ENCODE measurements around the gene SFXN3. TPM values are rescaled to one million over a fixed set of nuclear protein-coding genes. Genes with fewer than 3 reads are reported as not detected.

SFXN3 gene
- total RNA-seq, 2 experiments from 2014 or later = 0.41 TPM; not detected in 1

DNA sequence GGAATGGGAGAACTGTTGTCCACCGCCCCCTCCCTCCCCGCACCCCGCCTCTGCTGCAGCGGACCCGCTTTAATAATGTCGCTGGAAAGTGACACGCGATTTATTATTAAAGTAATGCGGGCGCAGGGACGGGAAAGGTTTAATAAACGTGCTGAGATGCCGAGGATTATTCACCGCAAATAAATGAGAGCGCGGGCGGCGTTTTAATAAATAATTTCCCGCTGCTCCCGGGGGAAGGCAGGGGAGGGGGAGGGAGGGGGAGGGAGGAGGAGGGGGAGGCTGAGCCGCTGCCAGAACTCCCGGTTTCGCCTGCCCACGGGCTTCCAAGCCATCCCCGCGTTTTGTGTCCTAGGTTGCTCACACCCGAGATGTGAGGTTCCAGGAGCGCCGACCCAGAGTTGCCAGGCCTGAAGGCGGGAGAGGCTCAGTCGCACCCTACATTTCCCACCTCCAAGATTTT lies 35.9 kb downstream of the SFXN3 start:
- no peak overlapping the region for H3K27ac ChIP-seq (ENCODE audit: low read depth, low read length, poor library complexity, severe bottlenecking)
- H3K79me2 ChIP-seq (ENCODE audit: insufficient read depth, low read depth, low read length) = no peaks in the 10 kb centered on the region
- CTCF ChIA-PET (ENCODE audit: unreplicated experiment) = interaction anchor here (0.7 to 1.3 kb wide), 2 partner anchors 16 to 17 kb away, joined by 3 to 5 read pairs; no protein-coding TSS in a partner anchor
- peak overlapping the region; percentile 87 for H2AFZ ChIP-seq (ENCODE audit: low read length)
- no peaks in the 10 kb centered on the region for H3K36me3 ChIP-seq (ENCODE audit: insufficient read depth, low read length)
- no peaks in the 10 kb centered on the region for H4K20me1 ChIP-seq (ENCODE audit: insufficient read depth, low read length)
- H3K4me1 ChIP-seq (ENCODE audit: insufficient read depth, low read length, poor library complexity, severe bottlenecking) = peaks cover 73% of the 10 kb centered on the region
- peak; percentile 11 for DNase-seq (ENCODE audit: low spot score)
- H3K9me2 ChIP-seq (ENCODE audit: insufficient read depth, low read length) = no peaks in the 10 kb centered on the region
- H3K4me2 ChIP-seq (ENCODE audit: low read length) = peak overlapping the region; percentile 100
- POLR2A ChIA-PET = interaction anchor here (1.4 kb wide), 1 partner anchor 25 kb away, joined by 3 read pairs; no protein-coding TSS in a partner anchor
- BruUV-seq (replicated peaks) = no TSS peak
- H3K9me3 ChIP-seq (ENCODE audit: low read length) = no peaks in the 10 kb centered on the region
- H3K4me3 ChIP-seq (ENCODE audit: low read depth, low read length, poor library complexity, severe bottlenecking) = peak overlapping the region; percentile 71
- intact Hi-C loops (cut with micrococcal nuclease; ENCODE audit: unreplicated experiment) = loop anchor here (2.0 kb wide), 1 partner anchor 16 kb away; no protein-coding TSS in a partner anchor
- TF ChIP-seq EZH2phosphoT487 (IDR thresholded peaks at IDR 0.05; ENCODE audit: borderline replicate concordance, low read depth, low read length) = no peak
- TF ChIP-seq, protein P1, sequence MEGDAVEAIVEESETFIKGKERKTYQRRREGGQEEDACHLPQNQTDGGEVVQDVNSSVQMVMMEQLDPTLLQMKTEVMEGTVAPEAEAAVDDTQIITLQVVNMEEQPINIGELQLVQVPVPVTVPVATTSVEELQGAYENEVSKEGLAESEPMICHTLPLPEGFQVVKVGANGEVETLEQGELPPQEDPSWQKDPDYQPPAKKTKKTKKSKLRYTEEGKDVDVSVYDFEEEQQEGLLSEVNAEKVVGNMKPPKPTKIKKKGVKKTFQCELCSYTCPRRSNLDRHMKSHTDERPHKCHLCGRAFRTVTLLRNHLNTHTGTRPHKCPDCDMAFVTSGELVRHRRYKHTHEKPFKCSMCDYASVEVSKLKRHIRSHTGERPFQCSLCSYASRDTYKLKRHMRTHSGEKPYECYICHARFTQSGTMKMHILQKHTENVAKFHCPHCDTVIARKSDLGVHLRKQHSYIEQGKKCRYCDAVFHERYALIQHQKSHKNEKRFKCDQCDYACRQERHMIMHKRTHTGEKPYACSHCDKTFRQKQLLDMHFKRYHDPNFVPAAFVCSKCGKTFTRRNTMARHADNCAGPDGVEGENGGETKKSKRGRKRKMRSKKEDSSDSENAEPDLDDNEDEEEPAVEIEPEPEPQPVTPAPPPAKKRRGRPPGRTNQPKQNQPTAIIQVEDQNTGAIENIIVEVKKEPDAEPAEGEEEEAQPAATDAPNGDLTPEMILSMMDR (conservative IDR thresholded peaks at IDR 0.05; ENCODE audit: low read length) = no peak; the same call in 1 of the 2 replicates

DNA sequence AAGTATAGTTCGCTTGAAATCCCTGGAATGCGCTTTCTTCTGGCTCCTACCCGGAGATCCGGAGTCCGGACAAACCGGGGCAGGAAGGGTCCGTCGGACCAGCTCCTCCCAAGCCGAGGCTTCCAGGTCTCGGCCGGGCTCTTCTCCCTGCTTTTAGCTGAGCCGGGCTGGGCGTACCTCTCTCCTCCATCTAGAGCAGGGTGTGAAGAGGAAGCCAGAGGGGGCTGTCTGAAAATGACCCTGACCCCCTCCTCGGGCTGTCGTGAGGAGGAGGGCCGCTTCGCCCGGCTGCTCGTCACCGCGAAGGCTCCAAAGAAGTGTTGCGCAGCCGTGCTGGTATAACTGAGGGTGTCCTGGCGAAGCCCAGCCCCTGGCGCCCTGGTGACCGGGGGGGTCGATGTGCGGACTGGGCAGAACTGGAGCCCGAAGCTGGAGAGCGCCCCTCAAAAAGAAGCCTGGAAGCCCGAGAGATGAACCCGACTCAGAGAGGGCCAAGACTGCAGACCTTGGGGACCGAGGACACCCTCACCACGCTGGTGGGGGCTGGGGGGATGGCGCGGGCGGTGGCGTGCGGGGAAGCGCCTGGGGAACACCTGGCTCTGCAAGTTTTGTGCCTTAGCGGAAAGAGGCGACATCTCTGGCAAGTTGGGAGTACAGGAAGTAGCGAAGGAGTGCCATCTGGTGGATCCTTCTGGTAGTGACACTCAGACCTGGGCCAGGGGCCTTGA lies 36.5 kb downstream of the SFXN3 start:
- H3K79me2 ChIP-seq (ENCODE audit: insufficient read depth, low read depth, low read length) = no peaks in the 10 kb centered on the region
- peak overlapping the region; percentile 25 for H3K27ac ChIP-seq (ENCODE audit: low read depth, low read length, poor library complexity, severe bottlenecking)
- H4K20me1 ChIP-seq (ENCODE audit: insufficient read depth, low read length) = no peaks in the 10 kb centered on the region
- intact Hi-C loops (cut with micrococcal nuclease; ENCODE audit: unreplicated experiment) = loop anchor here (1.0 to 2.0 kb wide), 3 partner anchors 7 to 26 kb away; no protein-coding TSS in a partner anchor
- TF ChIP-seq EZH2phosphoT487 (IDR thresholded peaks at IDR 0.05; ENCODE audit: borderline replicate concordance, low read depth, low read length) = no peak
- TF ChIP-seq, protein P1 (conservative IDR thresholded peaks at IDR 0.05; ENCODE audit: low read length) = peak; percentile 87
- H3K9me2 ChIP-seq (ENCODE audit: insufficient read depth, low read length) = no peaks in the 10 kb centered on the region
- DNase-seq (ENCODE audit: low spot score) = peak; percentile 89
- H3K4me2 ChIP-seq (ENCODE audit: low read length) = peak overlapping the region; percentile 100
- H3K4me1 ChIP-seq (ENCODE audit: insufficient read depth, low read length, poor library complexity, severe bottlenecking) = peaks cover 74% of the 10 kb centered on the region
- no peaks in the 10 kb centered on the region for H3K36me3 ChIP-seq (ENCODE audit: insufficient read depth, low read length)
- BruUV-seq (replicated peaks) = no TSS peak
- H3K9me3 ChIP-seq (ENCODE audit: low read length) = no peaks in the 10 kb centered on the region
- H3K4me3 ChIP-seq (ENCODE audit: low read depth, low read length, poor library complexity, severe bottlenecking) = peak overlapping the region; percentile 71
- CTCF ChIA-PET (ENCODE audit: unreplicated experiment) = interaction anchor here (0.7 to 1.4 kb wide), 3 partner anchors 16 to 26 kb away, joined by 3 to 5 read pairs (median 3); no protein-coding TSS in a partner anchor
- peak overlapping the region; percentile 87 for H2AFZ ChIP-seq (ENCODE audit: low read length)
- POLR2A ChIA-PET = interaction anchor here (1.4 kb wide), 1 partner anchor 26 kb away, joined by 3 read pairs; no protein-coding TSS in a partner anchor

All from OCI-LY7 (cell line).